SU-DHL-6 (cell line): Measurements from ENCODE around the gene CIZ1.
A peak's percentile ranks its signal among the peaks of the same experiment; 100 is the strongest.

Experiments
- H2AFZ ChIP-seq: fragments of 200-600 bp; sonication (generic); 2 replicates; pipeline ENCODE4 v1.6.1; 2014; ENCODE audit warnings: low read depth, mild to moderate bottlenecking, moderate library complexity, mixed read lengths, antibody characterized with exemption, low read length; ENCODE audit not compliant: severe bottlenecking
- H3F3A ChIP-seq: fragments of 200-600 bp; shearing (Covaris generic); 2 replicates; pipeline ENCODE4 v1.6.0; 2016; ENCODE audit warnings: antibody characterized with exemption, mild to moderate bottlenecking; ENCODE audit not compliant: insufficient read depth
- H3K27ac ChIP-seq: fragments of 200-600 bp; sonication (generic); 2 replicates; pipeline ENCODE4 v1.5.1; 2016; ENCODE audit warnings: low read depth, mild to moderate bottlenecking, low read length, moderate library complexity, mixed read lengths
- H3K27me3 ChIP-seq: fragments of 200-600 bp; sonication (generic), shearing (Covaris generic); 2 replicates; pipeline ENCODE4 v1.6.0; 2014; ENCODE audit warnings: mild to moderate bottlenecking, low read length
- H3K36me3 ChIP-seq: fragments of 200-600 bp; sonication (generic); 2 replicates; pipeline ENCODE4 v1.6.1; 2014; ENCODE audit warnings: mild to moderate bottlenecking, low read length, mixed read lengths
- H3K4me2 ChIP-seq: fragments of 300-600, 200-600 bp; shearing (Covaris generic), sonication (generic); 2 replicates; pipeline ENCODE4 v1.6.0; 2014; ENCODE audit warnings: low read length, low read depth, mild to moderate bottlenecking; ENCODE audit not compliant: poor library complexity, severe bottlenecking
- H3K4me3 ChIP-seq: fragments of 200-600 bp; sonication (generic); 2 replicates; pipeline ENCODE4 v1.5.1; 2014; ENCODE audit warnings: antibody characterized with exemption, low read length, mild to moderate bottlenecking, mixed read lengths; ENCODE audit not compliant: insufficient read depth, poor library complexity, severe bottlenecking
- H3K79me2 ChIP-seq: fragments of 200-600 bp; sonication (generic); 2 replicates; pipeline ENCODE4 v1.6.1; 2014; ENCODE audit warnings: mild to moderate bottlenecking, low read length, moderate library complexity; ENCODE audit not compliant: insufficient read depth
- H3K9ac ChIP-seq: fragments of 200-600 bp; sonication (generic); 2 replicates; pipeline ENCODE4 v1.7.0; 2014; ENCODE audit warnings: mild to moderate bottlenecking, low read length
- H3K9me2 ChIP-seq: fragments of 200-600 bp; sonication (generic); replicated peaks from 2 replicates; pipeline ENCODE4 v1.6.1; 2014; ENCODE audit warnings: low read length; ENCODE audit not compliant: insufficient read depth
- H3K9me3 ChIP-seq: fragments of 200-600 bp; sonication (generic); 2 replicates; pipeline ENCODE4 v1.6.1; 2014; ENCODE audit warnings: low read length, mixed read lengths; ENCODE audit not compliant: insufficient read depth
- H4K20me1 ChIP-seq: fragments of 200-600 bp; sonication (generic); 2 replicates; pipeline ENCODE4 v1.6.1; 2014; ENCODE audit warnings: low read depth, mild to moderate bottlenecking, antibody characterized with exemption, low read length, moderate library complexity, mixed read lengths
- EZH2phosphoT487 ChIP-seq: fragments of 200-600 bp; sonication (generic), shearing (Covaris generic); conservative IDR thresholded peaks from 2 replicates; pipeline ENCODE4 v1.6.1; 2018; ENCODE audit warnings: mild to moderate bottlenecking, antibody characterized with exemption, low read length, moderate library complexity, mixed read lengths
- TF ChIP-seq, protein P1 (sequence below): fragments of 200-600 bp; sonication (generic); IDR thresholded peaks from one replicate; pipeline ENCODE4 v1.5.1; 2017; ENCODE audit warnings: antibody characterized with exemption, mild to moderate bottlenecking, low read length, moderate library complexity; ENCODE audit not compliant: insufficient read depth, poor library complexity, severe bottlenecking

Gene CIZ1

DNA sequence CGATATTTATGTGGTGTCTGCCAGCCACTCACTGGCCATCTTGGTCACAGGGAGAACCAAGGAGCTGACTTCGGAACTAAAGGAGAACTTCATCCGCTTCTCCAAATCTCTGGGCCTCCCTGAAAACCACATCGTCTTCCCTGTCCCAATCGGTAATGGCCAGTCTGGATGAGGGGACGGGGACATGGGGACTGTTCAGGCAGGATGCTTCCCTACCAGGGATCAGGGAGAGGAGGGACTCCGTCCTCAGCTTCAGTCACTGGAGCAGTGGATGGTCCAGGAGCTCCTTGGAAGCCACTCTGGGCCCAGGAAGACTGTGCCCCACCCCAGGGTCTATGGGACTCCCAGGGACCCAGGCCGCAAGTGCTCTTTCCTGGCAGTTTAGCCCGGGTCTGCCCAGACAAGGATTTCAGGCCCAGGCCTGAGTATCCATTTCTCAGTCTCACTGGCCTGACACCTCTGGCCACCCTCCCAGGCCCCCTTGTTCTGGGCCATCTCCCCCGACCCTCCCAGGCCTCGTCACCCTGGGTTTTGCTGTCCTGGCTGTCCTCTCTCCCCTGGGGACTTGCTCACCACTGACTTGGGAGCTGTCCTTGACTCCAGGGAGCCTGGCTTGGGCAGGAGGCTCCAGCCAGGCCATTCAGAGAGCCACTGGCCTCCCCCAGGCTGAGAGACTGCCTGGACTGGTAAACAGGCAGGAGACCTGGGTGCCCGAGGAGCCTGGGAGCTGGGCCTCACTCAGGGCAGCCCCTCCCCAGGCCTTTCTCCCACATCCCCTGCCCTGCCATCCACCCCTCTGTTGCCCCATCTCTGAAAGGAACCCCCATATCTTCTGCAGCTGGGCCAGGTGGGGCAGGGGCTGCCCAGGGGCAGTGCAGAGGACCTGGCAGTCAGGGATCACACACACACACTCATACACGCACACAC is 39.0 kb downstream of the CIZ1 start:
- Histone ChIP-seq H3K27me3 (no peaks in the 10 kb centered on the region), H2AFZ (no peak overlapping the region), H3K9me2 (no peaks in the 10 kb centered on the region), H3K4me3 (no peak overlapping the region), H3K27ac (no peak overlapping the region), H3K9ac (no peak overlapping the region), H3K4me2 (no peak overlapping the region), H3K79me2 (no peaks in the 10 kb centered on the region), H3K9me3 (no peaks in the 10 kb centered on the region), H3F3A (no peaks in the 10 kb centered on the region), H3K36me3 (no peaks in the 10 kb centered on the region), H4K20me1 (no peaks in the 10 kb centered on the region)
- TF ChIP-seq EZH2phosphoT487: no peak
- TF ChIP-seq, protein P1, sequence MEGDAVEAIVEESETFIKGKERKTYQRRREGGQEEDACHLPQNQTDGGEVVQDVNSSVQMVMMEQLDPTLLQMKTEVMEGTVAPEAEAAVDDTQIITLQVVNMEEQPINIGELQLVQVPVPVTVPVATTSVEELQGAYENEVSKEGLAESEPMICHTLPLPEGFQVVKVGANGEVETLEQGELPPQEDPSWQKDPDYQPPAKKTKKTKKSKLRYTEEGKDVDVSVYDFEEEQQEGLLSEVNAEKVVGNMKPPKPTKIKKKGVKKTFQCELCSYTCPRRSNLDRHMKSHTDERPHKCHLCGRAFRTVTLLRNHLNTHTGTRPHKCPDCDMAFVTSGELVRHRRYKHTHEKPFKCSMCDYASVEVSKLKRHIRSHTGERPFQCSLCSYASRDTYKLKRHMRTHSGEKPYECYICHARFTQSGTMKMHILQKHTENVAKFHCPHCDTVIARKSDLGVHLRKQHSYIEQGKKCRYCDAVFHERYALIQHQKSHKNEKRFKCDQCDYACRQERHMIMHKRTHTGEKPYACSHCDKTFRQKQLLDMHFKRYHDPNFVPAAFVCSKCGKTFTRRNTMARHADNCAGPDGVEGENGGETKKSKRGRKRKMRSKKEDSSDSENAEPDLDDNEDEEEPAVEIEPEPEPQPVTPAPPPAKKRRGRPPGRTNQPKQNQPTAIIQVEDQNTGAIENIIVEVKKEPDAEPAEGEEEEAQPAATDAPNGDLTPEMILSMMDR: no peak

DNA sequence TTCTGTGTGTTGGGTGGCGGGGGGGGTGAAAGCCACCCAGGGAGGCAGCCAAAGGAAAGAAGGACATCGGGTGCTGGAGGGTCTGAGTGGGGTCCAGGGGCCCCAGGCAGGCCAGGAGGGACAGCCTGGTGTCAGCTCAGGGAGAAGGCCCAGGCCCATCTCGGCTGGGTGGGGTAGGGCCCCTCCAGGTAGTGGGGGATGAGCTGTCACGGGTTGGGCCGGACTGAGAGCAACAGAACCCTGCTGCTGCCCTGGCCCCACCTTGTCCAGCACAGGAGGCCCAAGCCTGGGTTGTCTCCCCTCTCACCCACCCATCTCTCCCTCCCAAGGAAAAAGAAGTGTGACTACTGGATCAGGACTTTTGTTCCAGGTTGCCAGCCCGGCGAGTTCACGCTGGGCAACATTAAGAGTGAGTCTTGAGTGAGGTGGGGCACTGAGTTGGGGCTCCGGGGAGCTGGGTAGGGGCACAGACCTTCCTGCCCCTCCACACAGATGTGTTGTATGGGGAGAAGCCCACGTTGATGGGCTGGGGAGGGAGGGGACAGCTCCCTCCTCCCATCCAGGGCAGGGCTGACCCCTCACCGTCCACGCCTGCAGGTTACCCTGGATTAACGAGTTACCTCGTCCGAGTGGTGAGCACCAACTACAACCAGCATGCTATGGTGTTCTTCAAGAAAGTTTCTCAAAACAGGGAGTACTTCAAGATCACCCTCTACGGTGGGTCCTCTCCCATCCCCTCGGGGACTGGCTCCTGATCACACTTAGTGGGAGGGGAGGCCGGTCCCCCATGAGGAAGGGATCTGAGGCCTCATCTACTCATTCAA is 39.9 kb downstream of the CIZ1 start:
- no peaks in the 10 kb centered on the region for H3K9me3 ChIP-seq
- H3K9me2 ChIP-seq: no peaks in the 10 kb centered on the region
- H3K4me3 ChIP-seq: no peak overlapping the region
- no peak overlapping the region for H3K4me2 ChIP-seq
- no peaks in the 10 kb centered on the region for H3K27me3 ChIP-seq
- H3K79me2 ChIP-seq: no peaks in the 10 kb centered on the region
- H3K9ac ChIP-seq: no peak overlapping the region
- TF ChIP-seq, protein P1: no peak
- no peak for TF ChIP-seq EZH2phosphoT487
- no peaks in the 10 kb centered on the region for H3K36me3 ChIP-seq
- no peaks in the 10 kb centered on the region for H3F3A ChIP-seq
- no peak overlapping the region for H2AFZ ChIP-seq
- H3K27ac ChIP-seq: no peak overlapping the region
- no peaks in the 10 kb centered on the region for H4K20me1 ChIP-seq

DNA sequence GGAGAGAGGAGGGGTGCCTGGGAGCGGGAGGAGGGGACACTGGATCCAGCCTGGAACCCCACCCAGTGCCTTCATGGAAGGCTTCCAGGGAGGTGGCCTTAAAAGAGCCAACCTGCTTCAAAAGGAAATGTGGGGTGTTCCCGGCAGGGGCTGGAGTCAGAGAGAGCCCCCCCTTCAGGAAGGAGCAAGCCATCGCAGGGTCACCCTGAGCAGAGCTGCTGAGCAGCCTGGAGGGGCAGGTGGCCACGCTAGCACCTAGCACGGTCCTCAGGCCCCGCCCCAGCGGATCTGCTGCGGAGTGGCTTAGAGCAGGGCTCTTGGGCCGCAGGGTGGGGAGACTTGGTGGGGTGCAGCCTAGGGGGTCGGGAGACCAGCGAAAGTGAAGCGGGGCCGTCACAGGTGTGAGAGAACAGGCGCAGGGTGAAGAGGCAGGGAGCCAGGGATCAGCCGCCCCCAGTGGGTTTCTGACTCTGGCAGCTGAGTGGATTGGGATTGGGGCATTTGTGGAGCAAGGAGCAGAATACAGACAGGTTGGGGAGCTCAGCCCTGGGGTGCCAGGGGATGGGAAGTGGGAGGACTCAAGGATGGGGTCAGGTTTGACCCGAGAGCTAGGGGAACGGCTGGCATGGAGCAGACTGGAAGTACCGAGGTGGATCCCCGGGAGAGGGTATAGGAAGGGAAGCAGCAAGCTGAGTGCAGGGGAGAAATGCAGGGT is 40.6 kb downstream of the CIZ1 start:
- H3K27ac ChIP-seq: no peak overlapping the region
- H3K27me3 ChIP-seq: no peaks in the 10 kb centered on the region
- H3K4me3 ChIP-seq: no peak overlapping the region
- TF ChIP-seq, protein P1: peak; percentile 18
- no peak for TF ChIP-seq EZH2phosphoT487
- H3K4me2 ChIP-seq: no peak overlapping the region
- H3K79me2 ChIP-seq: no peaks in the 10 kb centered on the region
- H4K20me1 ChIP-seq: no peaks in the 10 kb centered on the region
- no peaks in the 10 kb centered on the region for H3K9me3 ChIP-seq
- H3F3A ChIP-seq: no peaks in the 10 kb centered on the region
- H2AFZ ChIP-seq: no peak overlapping the region
- no peaks in the 10 kb centered on the region for H3K36me3 ChIP-seq
- no peak overlapping the region for H3K9ac ChIP-seq
- H3K9me2 ChIP-seq: no peaks in the 10 kb centered on the region
